ENCODE results near the gene GK.

DNA sequence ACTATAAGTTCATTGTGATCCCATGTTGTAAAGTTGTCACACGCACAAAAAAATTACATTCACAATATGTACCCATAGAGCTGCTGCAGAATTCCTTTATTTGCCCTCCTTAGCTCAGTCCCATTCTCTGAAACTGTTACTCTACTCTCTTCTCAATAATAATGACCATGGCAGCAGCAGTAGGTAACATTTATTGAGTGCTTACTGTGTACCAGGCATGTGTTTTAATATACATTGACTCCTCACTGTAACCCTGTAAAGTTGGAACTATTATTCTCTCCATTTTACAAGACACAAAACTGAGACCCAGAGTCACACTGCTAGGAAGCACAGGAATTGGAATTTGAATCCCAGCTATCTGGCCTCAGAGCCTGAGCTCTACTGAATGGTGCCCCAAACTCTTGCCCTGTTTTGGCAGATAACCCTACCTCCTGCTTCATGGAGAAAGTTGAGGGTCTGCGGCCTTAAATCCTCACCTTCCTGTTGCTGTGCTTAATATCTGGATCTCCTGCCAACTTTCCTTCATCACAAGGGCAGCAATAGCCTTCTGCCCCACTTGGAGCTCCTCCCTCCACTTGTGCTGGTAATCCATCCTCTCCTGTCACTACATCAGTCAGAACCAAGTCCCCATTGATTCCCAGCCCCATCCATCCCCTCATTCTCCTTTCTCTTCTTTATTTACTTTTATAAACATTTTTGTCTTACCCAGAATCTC is 20.8 kb downstream of the GK start:
- TF ChIP-seq, protein P1, sequence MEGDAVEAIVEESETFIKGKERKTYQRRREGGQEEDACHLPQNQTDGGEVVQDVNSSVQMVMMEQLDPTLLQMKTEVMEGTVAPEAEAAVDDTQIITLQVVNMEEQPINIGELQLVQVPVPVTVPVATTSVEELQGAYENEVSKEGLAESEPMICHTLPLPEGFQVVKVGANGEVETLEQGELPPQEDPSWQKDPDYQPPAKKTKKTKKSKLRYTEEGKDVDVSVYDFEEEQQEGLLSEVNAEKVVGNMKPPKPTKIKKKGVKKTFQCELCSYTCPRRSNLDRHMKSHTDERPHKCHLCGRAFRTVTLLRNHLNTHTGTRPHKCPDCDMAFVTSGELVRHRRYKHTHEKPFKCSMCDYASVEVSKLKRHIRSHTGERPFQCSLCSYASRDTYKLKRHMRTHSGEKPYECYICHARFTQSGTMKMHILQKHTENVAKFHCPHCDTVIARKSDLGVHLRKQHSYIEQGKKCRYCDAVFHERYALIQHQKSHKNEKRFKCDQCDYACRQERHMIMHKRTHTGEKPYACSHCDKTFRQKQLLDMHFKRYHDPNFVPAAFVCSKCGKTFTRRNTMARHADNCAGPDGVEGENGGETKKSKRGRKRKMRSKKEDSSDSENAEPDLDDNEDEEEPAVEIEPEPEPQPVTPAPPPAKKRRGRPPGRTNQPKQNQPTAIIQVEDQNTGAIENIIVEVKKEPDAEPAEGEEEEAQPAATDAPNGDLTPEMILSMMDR (conservative IDR thresholded peaks at IDR 0.05): no peak
- TF ChIP-seq ZFX (IDR thresholded peaks at IDR 0.05): no peak
